Glutamatergic neuron (in vitro differentiated cells): ENCODE data around the gene ACTL6A. TPM values are rescaled to one million over a fixed set of nuclear protein-coding genes. Genes with fewer than 3 reads are reported as not detected.
A peak's percentile ranks its signal among the peaks of the same experiment; 100 is the strongest.

Experiments used
- DNase-seq: peaks from one replicate; pipeline ENCODE4 v3.0.0; 2022
- H3K27ac Mint-ChIP-seq: one replicate; pipeline ENCODE4 v1.8.0; 2020; ENCODE audit warnings: mild to moderate bottlenecking, mixed read lengths, inconsistent platforms; ENCODE audit not compliant: unreplicated experiment
- H3K27me3 Mint-ChIP-seq: one replicate; pipeline ENCODE4 v1.8.0; 2020; ENCODE audit warnings: mild to moderate bottlenecking, moderate library complexity, mixed read lengths, inconsistent platforms; ENCODE audit not compliant: unreplicated experiment
- H3K36me3 Mint-ChIP-seq: one replicate; pipeline ENCODE4 v1.8.0; 2020; ENCODE audit warnings: mild to moderate bottlenecking, mixed read lengths, inconsistent platforms; ENCODE audit not compliant: unreplicated experiment
- H3K4me1 Mint-ChIP-seq: one replicate; pipeline ENCODE4 v1.8.0; 2020; ENCODE audit warnings: mild to moderate bottlenecking, low read depth, mixed read lengths, inconsistent platforms; ENCODE audit not compliant: unreplicated experiment
- H3K4me3 Mint-ChIP-seq: one replicate; pipeline ENCODE4 v1.8.0; 2020; ENCODE audit warnings: mild to moderate bottlenecking, mixed read lengths, inconsistent platforms; ENCODE audit not compliant: unreplicated experiment
- H3K9me3 Mint-ChIP-seq: one replicate; pipeline ENCODE4 v1.8.0; 2020; ENCODE audit warnings: mild to moderate bottlenecking, moderate library complexity, mixed read lengths, inconsistent platforms; ENCODE audit not compliant: unreplicated experiment
- total RNA-seq: library from RNA; stranded (reverse); fragmentation: NEBNext Ultra II Directional; extraction: Animal tissue kit (Norgen Biotek cat#: 25700); gene quantifications from one replicate; pipeline ENCODE4 v1.2.1, GENCODE V29; 2021; ENCODE audit not compliant: unreplicated experiment
- TF ChIP-seq, protein P1 (sequence below): fragments of 200-600 bp; sonication (generic); IDR thresholded peaks from one replicate; pipeline ENCODE4 v1.5.0; 2021; ENCODE audit not compliant: partially characterized antibody, unreplicated experiment

ACTL6A gene
- total RNA-seq, 1 donor from 2014 or later: 58.8 TPM

DNA sequence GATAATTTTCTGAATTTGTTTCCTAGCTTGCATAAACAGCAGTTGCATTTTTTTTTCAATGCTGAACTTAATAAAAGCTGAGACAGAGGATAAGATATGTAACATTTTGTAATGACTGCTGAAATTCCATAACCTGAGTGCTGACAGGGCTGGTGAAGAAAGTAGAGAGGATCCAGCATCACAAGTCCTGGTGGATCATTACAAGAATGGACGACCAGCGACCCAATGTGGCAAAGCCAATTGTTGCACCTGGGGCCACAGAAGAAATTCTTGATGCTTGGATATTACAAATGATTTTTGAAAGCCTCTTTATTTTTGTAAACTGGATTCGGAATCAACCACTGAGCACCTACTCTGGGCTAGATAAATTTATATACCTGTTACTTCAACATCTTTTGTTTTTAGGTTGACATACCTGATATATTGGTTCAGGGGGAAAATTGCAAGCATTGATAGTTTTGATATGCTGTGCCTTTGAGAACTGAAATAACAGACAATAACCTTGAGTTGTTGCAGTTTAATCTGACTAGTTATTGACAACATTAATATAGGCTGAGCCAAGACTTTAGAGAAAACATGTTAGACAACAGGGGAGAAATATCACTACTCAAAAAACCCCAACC is 3.9 kb upstream of the ACTL6A start:
- no peak overlapping the region for H3K4me3 Mint-ChIP-seq
- H3K36me3 Mint-ChIP-seq: no peaks in the 10 kb centered on the region
- no peak overlapping the region for H3K27ac Mint-ChIP-seq
- TF ChIP-seq, protein P1, sequence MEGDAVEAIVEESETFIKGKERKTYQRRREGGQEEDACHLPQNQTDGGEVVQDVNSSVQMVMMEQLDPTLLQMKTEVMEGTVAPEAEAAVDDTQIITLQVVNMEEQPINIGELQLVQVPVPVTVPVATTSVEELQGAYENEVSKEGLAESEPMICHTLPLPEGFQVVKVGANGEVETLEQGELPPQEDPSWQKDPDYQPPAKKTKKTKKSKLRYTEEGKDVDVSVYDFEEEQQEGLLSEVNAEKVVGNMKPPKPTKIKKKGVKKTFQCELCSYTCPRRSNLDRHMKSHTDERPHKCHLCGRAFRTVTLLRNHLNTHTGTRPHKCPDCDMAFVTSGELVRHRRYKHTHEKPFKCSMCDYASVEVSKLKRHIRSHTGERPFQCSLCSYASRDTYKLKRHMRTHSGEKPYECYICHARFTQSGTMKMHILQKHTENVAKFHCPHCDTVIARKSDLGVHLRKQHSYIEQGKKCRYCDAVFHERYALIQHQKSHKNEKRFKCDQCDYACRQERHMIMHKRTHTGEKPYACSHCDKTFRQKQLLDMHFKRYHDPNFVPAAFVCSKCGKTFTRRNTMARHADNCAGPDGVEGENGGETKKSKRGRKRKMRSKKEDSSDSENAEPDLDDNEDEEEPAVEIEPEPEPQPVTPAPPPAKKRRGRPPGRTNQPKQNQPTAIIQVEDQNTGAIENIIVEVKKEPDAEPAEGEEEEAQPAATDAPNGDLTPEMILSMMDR: peak; percentile 39
- peak; percentile 69 for DNase-seq
- peaks cover 6% of the 10 kb centered on the region for H3K4me1 Mint-ChIP-seq
- peaks cover 7% of the 10 kb centered on the region for H3K27me3 Mint-ChIP-seq
- peaks cover 5% of the 10 kb centered on the region for H3K9me3 Mint-ChIP-seq

DNA sequence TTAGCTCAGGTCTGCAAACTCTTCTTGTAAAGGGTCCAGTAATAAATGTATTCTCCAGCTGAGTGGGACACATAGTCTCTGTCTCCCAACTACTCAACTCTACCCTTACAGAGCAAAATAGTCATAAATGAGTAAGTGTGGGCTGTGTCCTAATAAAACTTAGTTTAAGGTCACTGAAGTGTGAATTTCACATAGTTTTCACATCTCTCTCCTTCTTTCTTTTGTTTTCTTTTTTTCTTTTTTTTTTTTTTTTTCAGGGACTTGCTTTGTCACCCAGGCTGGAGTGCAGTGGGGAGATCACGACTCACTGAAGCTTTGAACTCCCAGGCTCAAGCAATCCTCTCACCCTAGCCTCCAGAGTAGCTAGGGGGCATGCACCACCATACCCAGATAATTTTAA is 1.9 kb upstream of the ACTL6A start:
- Mint-ChIP-seq H3K4me1 (peaks cover 9% of the 10 kb centered on the region), H3K36me3 (no peaks in the 10 kb centered on the region), H3K27me3 (peaks cover 7% of the 10 kb centered on the region), H3K4me3 (no peak overlapping the region), H3K9me3 (peaks cover 7% of the 10 kb centered on the region), H3K27ac (no peak overlapping the region)
- TF ChIP-seq, protein P1: no peak
- DNase-seq: no peak

GRCh38 chr3:179563271-179563783 is 601 bp downstream of the ACTL6A start:
- Mint-ChIP-seq H3K4me1 (peaks cover 9% of the 10 kb centered on the region), H3K4me3 (peak overlapping the region; percentile 99), H3K27ac (peak overlapping the region; percentile 80), H3K36me3 (no peaks in the 10 kb centered on the region), H3K9me3 (peaks cover 7% of the 10 kb centered on the region), H3K27me3 (peaks cover 7% of the 10 kb centered on the region)
- peak; percentile 68 for DNase-seq
- TF ChIP-seq, protein P1: peak; percentile 65

DNA sequence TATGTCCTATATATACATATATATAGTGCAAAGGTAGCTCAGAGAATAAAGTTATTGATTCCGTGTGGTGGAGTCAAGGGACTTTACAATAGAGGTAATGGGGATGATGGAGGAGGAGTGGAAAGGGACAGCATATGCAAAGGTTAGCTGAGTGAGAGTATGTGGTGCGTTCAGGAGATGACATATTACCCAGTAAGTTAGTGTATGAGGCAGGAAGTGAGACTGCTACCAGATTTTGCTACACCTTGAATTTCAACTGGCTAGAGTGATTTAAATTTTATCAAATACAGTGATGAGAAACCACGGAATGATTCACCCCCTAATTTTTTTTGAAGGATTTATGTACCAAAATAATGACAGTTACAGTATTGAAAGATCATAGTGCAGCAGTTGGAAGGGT is 2.8 kb downstream of the ACTL6A start:
- Mint-ChIP-seq H3K27me3 (peaks cover 7% of the 10 kb centered on the region), H3K9me3 (peaks cover 7% of the 10 kb centered on the region), H3K4me3 (no peak overlapping the region), H3K36me3 (no peaks in the 10 kb centered on the region), H3K4me1 (peaks cover 9% of the 10 kb centered on the region), H3K27ac (no peak overlapping the region)
- TF ChIP-seq, protein P1: no peak
- DNase-seq: no peak

DNA sequence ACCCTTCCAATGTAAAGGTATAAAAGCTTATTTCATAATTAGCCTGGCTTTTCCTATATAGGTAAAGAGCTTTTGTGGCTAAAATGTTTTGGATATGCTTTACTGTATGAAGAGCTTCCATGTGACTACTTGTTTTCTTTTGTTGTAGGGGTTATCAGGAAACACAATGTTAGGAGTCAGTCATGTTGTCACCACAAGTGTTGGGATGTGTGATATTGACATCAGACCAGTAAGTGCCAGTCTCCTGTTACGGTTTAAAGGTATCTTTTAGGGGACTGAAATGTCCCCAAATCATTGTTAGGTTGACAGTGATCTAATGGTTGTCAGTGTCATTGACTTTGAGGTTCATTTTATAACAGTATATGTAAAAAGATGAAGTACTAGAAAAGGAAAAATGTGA is 18.3 kb downstream of the ACTL6A start:
- peaks cover 3% of the 10 kb centered on the region for H3K4me1 Mint-ChIP-seq

More for the DNA sequence above, 18.3 kb downstream of the ACTL6A start:
- no peak overlapping the region for H3K4me3 Mint-ChIP-seq
- TF ChIP-seq, protein P1: no peak
- H3K36me3 Mint-ChIP-seq: no peaks in the 10 kb centered on the region
- no peak overlapping the region for H3K27ac Mint-ChIP-seq
- no peaks in the 10 kb centered on the region for H3K9me3 Mint-ChIP-seq
- H3K27me3 Mint-ChIP-seq: peaks cover 2% of the 10 kb centered on the region
- no peak for DNase-seq
